Stimulated activated CD4-positive, alpha-beta T cell treated with anti-CD3 and anti-CD28 coated beads, TNF-alpha, amount 100 ng/mL, for 24 hours (primary cell): Measurements from ENCODE around the gene TAF12.
"Not testable (repeated sequence)": the region's sequence is repeated elsewhere in the genome, so short reads cannot be mapped to it uniquely, and the experiment has no call there.

Experiments used
- DNase-seq, 3 experiments: peaks; one replicate each; pipeline ENCODE4 v3.0.0-alpha.2; 2020; ENCODE audit warnings: low read depth in 3 of 3

Gene TAF12

DNA sequence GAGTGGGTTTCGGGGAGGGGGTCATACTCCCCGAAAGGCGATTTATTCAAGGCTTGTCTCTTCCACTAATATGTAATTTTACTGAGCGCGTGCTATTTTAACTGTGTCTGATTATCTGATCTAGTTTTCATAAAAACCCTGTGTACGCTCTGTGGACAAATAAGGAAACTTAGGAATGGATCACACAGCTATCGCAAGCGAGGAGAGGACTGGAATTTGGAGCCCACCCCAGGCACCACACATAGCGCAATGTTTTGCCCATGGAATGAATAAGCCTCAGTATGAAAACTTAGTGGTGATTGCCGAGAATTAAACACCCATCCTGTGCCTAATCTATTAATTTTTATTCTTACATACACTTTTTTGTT lies 60.6 kb downstream of the TAF12 start:
- DNase-seq: no peak

DNA sequence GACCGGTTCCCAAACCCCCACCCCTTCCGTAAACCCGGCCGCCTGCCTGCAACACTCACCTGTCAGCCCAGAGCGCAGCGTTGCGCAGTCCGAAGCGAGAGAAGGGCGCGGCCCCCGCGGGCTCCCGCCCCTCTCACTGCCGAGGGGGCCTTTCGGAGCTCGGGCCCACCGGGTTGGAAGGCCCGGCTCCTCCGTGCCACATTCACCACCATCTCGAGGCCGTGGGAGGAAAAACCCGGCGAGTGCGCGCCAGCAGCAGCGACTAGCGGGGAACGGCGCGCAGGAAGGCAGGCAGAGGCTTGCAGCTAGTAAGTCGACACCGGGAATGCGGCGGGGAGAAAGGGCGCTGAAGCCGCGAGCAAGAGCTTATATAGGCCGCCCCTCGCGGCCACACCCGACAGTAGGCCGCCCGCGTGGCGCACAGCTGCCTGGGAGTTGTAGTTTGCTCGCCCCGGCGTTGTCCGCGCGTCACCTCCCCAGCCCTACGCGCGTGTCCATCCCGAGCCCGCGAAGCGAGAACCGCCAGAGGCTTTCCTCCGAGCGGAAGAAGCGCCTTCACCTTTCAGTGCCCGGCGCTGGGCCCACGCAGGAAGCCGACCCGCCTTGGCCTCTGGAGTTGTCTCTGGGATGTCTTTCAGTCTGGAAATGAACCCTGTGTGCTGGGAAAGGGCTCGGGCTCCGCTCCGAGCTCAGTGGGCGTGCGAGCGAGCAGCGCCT lies 61.2 kb downstream of the TAF12 start:
- peak; percentile 90 to 94 (median 91) for DNase-seq

DNA sequence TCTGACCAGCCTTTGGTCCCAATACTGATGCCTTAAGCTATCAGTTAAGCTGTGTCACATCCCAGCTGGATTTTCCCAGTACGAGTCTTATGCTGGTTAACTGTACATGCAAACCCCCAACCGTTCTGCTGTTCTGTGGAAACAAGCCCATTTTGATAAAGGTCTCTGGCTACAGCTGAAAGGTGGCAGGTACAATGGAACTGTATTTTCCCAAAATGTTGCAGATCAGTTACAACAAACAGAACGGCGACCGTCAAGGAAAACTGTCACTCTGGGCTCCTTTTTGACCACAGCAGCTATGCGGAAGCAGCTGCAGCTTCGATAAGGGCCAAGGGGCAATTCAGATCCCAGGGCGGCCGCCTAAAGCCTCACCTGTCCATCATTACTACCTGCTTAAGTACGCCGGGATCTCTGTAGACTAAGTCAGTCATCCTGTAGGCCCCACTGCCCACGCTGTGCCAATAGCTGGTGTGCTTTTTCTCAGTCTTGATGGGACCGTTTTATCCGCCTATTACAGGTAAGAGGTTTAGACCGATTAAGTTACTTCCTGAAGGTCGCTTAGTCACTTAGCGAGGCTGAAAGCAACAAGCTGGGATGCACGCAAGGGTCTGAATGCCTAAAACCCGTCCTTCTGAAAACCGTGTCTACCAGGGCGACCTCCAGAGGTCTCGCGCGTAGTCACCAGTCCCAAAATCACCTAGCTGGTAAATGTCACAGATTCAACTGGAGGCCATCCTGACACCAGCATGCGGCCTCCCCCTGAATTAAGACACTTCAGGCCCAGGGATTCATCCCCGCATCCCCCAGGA lies 61.9 kb downstream of the TAF12 start:
- peak in 2 of 3 experiments; percentile 40 to 42 for DNase-seq

DNA sequence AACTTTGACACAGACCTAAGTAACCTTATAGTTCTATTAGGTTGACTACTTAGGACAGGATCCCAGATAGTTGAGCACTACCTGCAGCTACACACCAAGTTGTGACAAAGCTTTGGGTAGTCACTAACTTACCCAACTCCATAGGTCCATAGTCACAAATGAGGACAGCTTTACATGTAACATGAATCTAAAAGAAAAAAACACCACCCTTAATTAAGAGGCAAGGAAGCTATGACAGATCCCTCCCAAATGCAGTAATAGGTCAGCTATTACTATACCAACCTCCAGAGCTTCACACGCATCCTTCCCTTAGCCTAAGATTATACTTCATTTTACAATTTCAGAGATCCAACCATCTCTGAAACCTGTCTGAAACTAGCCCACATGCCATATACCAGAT lies 63.5 kb downstream of the TAF12 start:
- DNase-seq: no peak

DNA sequence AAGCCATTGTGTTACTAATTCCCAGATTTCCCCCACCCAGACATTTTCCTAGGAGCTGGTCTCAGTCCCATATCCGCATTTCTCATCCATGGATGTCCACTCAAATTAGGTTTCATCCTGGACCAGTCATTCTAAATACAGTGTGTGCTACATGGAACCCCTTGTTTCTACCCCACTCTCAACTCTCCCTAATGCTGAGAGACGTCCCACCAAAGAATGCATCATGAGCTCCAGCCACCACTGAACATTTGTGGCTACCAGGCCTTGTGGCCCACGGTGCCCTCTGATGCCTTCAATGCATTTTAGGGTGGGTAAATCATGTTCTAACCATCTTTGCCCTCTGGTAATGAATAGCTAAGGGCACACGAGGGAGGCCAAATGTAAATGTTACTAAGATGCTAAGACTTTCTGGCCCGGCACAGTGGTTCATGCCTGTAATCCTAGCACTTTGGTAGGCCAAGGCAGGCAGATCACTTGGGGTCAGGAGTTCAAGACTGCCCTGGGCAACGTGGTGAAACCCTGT lies 64.1 kb downstream of the TAF12 start:
- no peak for DNase-seq

DNA sequence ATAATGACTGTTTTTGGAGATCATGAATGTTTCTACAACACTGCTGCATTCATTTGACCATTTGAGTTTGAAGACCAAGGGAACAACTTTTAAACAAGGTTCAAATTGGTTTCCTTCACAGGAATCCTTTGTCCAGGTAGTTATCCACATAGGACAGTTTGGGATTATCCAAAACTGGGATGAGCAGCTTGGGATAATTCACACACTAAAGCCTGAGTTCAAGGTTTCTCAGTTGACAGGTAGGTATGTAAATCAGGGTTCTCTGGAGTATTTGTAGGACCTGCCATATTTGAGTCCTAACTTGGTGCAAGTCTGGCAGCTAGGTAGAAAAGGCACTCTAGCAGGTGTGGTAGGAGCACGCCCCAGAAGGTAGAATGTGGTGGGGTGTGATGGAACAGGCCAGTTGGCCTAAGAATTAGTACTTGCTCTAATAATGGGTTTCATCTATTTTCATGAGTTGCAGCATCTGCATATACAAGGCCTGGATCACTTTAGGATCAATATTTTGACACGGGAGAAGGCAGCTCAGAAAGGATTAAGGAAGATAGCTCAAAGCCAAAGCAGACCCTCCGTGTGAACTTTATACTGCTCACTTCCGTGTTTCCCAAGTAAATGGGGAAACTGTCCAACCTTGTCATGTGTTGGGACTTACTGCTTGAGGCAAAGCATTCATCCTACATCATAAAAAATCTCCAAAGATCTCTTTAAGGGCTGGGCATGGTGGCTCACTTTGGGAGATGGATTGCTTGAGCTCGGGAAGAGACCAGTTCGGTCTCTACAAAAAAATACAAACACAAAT lies 64.9 kb downstream of the TAF12 start:
- DNase-seq: no peak

DNA sequence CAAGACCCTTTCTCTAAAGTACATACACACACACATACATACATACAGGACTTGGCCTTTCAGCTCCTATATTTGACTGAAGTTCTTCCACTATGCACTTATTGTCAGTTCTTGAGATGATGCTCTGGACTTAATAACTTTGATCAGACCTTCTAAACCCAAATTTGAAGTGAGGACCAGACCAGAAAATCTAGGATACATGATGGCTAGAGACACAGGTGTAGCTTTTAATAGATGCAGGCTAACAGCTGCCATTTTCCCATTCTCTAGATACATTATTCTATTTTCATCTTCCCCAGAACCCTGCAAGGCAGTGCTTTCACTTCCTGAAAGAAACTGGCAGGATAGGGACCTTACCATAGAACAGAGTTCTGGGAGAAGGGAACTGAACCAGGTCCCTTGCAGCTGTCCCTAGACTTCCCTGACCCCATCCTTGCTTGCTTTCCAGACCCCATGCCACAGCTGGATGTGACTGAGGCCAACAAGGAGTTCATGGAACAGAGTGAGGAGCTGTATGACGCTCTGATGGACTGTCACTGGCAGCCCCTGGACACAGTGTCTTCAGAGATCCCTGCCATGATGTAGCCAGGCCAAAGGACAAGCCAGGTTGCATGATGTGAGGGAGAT lies 65.7 kb downstream of the TAF12 start:
- peak in 2 of 3 experiments; percentile 30 to 58 for DNase-seq

DNA sequence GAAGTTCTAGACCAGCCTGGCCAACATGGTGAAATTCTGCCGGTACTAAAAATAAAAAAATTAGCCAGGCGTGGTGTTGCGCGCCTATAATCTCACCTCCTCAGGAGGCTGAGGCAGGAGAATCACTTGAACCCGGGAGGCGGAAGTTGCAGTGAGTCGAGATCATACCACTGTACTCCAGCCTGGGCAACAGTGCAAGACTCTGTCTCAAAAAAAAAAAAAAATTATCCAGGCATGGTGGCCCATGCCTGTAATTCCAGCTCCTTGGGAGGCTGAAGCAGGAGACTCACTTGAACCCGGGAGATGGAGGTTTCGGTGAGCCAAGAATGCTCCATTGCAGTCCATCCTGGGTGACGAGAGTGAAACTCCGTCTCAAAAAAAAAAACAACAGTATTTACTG lies 69.3 kb downstream of the TAF12 start:
- DNase-seq: no peak

DNA sequence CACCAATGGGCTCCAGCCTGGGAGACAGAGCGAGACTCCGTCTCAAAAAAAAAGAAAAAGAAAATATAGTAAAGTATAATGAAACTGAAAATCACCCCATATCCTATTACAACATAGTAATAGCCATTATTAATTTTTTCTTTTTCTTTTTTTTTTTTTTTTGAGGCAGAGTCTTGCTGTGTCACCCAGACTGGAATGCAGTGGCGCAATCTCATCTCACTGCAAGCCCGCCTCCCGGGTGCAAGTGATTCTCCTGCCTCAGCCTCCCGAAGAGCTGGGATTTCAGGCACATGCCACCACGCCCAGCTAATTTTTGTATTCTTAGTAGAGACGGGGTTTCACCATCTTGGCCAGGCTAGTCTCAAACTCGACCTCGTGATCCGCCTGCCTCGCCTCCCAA lies 70.0 kb downstream of the TAF12 start:
- not testable (repeated sequence) for DNase-seq

DNA sequence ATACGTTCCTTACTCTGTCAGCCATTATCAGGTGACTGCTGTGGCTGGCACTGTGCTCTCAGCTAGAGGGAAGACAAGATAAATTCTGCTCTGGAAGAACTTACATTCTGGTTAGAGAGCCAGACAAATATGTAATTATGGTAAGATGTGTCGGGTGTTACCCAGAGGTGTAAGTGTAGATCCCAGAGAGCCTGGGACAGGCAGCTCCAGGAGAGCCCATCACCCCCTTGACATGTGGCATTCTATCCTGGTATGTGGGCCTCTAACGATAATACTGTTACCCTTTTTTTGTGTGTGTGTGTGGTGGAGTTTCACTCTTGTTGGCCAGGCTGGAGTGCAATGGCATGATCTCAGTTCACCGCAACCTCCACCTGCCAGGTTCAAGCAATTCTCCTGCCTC lies 71.0 kb downstream of the TAF12 start:
- no peak for DNase-seq

DNA sequence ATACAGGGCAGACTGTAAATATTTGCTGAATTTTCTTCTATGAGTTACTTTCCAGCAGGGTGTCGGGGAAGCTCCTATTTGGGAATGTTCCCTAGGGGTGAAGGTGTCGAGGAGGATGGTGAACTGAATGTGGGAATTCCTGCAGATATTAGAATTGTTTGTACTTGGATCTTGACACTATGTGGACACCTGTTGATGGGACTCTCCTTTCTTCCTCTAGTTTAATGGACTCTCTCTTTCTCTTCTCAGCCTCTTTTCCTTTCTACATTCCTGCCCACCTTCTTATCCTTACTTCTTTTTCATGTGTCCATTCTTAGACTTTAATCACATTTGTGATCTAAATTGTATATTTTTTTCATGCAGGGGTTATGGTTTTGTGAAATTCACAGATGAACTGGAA lies 75.9 kb downstream of the TAF12 start:
- no peak for DNase-seq

DNA sequence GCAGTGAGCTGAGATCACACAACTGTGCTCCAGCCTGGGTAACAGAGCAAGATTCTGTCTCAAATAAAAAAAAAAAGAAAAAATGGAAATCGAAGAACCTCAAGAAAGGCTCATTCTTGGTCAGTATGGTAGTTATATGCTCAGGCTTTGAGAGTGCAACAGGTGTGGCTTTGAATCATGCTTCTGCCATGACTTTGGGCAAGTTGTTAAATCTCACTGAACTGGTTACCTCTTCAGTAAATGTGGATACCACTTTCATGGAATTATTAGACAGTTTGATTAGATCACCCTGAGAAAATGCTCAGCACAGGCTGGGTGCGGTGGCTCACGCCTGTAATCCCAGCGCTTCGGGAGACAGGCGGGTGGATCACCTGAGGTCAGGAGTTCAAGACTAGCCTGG lies 77.1 kb downstream of the TAF12 start:
- DNase-seq: no peak

DNA sequence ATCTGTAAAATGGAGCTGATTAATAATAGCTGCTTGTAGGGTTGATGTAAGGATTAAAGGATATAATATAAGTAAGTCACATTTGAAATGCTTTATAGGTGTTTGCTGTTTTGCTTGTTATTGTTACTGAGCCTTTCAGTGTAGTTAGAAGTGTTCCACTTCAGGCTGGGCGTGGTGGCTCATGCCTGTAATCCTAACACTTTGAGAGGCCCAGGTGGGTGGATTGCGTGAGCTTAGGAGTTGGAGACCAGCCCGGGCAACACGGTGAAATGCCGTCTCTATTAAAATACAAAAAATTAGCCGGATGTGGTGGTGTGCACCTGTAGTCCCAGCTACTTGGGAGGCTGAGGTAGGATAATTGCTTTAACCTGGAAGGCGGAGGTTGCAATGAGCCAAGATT lies 77.8 kb downstream of the TAF12 start:
- DNase-seq: no peak

DNA sequence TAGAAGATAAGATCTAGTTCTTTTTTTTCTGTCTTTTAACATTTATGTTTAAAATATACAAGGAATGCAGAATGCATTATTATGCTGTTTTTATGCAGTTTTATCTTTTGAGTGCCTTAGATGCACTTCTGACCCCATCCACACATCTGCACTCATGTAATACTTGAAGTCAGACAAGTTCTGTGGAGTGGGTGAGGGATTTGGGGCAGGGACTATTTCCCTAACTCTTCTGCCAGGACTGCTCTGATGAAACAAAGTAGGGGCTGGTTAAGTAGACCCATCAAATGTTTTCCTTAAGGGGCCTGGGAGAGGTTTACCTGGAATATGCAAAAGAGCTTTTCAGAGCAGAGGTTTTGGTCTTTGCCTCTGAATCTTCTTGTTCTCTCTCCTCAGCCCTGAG lies 78.6 kb downstream of the TAF12 start:
- DNase-seq: no peak

DNA sequence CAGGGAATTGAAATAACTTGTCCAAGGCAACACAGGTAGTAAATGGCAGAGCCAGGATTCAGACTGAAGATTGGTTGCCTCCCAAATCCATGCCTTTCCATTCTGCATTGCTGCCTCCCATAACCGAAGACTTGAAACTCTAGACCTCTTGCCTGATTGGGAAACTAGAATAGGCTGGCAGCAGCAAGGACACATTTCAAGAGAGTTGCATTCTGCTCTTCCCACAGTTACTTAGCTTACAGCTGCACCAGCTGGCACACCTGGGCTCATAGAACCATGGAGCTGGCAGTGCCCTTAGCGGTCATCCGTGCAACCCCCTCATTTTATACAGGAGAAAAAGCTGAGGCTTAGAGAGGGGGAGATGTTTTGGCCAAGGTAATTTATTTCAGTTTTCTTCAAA lies 82.0 kb downstream of the TAF12 start:
- no peak for DNase-seq
